ENCODE data around the gene DENND1A.

DNA sequence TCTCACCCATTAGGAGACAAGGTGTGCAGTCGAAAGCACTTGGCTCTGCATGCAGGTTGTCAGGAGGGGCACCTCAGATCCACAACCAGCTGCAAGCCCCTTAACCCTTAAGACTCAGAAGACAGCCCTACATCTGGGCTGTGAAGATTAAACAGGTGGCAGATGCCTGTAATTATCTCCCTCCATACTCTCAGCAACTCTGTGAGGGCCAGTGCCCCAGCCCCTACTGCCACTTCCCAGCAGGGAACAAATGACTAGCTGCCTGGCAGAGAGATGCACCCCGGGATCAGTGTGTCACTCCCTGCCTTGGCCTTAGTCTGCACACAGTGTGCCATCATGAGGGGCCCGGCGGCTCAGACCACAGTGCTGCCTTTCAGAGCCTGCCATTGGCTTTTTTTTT, 532.0 kb downstream of the DENND1A start:
- TF ChIP-seq, protein P1, sequence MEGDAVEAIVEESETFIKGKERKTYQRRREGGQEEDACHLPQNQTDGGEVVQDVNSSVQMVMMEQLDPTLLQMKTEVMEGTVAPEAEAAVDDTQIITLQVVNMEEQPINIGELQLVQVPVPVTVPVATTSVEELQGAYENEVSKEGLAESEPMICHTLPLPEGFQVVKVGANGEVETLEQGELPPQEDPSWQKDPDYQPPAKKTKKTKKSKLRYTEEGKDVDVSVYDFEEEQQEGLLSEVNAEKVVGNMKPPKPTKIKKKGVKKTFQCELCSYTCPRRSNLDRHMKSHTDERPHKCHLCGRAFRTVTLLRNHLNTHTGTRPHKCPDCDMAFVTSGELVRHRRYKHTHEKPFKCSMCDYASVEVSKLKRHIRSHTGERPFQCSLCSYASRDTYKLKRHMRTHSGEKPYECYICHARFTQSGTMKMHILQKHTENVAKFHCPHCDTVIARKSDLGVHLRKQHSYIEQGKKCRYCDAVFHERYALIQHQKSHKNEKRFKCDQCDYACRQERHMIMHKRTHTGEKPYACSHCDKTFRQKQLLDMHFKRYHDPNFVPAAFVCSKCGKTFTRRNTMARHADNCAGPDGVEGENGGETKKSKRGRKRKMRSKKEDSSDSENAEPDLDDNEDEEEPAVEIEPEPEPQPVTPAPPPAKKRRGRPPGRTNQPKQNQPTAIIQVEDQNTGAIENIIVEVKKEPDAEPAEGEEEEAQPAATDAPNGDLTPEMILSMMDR (conservative IDR thresholded peaks at IDR 0.05; ENCODE audit: low read length): no peak
- TF ChIP-seq EZH2phosphoT487 (IDR thresholded peaks at IDR 0.05; ENCODE audit: borderline replicate concordance): no peak
